Osteocyte (in vitro differentiated cells): ENCODE data around the gene PLXNB1. TPM values are rescaled to one million over a fixed set of nuclear protein-coding genes. Genes with fewer than 3 reads are reported as not detected.

ENCODE experiments used
- DNase-seq: peaks from one replicate; pipeline ENCODE4 v3.0.0; 2021; ENCODE audit warnings: mixed read lengths; ENCODE audit not compliant: unreplicated experiment; ENCODE audit errors: extremely low spot score
- H3K27ac Mint-ChIP-seq: one replicate; pipeline ENCODE4 v1.8.0; 2021; ENCODE audit warnings: mild to moderate bottlenecking, mixed read lengths; ENCODE audit not compliant: unreplicated experiment
- H3K27me3 Mint-ChIP-seq: one replicate; pipeline ENCODE4 v1.8.0; 2021; ENCODE audit warnings: mixed read lengths; ENCODE audit not compliant: unreplicated experiment
- H3K36me3 Mint-ChIP-seq: one replicate; pipeline ENCODE4 v1.8.0; 2021; ENCODE audit warnings: mixed read lengths; ENCODE audit not compliant: unreplicated experiment
- H3K4me1 Mint-ChIP-seq: one replicate; pipeline ENCODE4 v1.8.0; 2021; ENCODE audit warnings: mixed read lengths; ENCODE audit not compliant: unreplicated experiment
- H3K4me3 Mint-ChIP-seq: one replicate; pipeline ENCODE4 v1.8.0; 2021; ENCODE audit warnings: mild to moderate bottlenecking, moderate library complexity, mixed read lengths; ENCODE audit not compliant: unreplicated experiment
- H3K9me3 Mint-ChIP-seq: one replicate; pipeline ENCODE4 v1.8.0; 2021; ENCODE audit warnings: mixed read lengths; ENCODE audit not compliant: unreplicated experiment
- total RNA-seq: library from RNA; stranded (reverse); gene quantifications from 2 replicates; pipeline ENCODE4 v1.2.1, GENCODE V29; 2021
- TF ChIP-seq, protein P1 (sequence below): fragments of 200-600 bp; sonication (generic); IDR thresholded peaks from 2 replicates; pipeline ENCODE4 v1.5.0; 2021; ENCODE audit warnings: antibody characterized with exemption, mild to moderate bottlenecking, moderate library complexity

Gene PLXNB1
- total RNA-seq, 1 donor from 2014 or later, result 88.2 TPM

DNA sequence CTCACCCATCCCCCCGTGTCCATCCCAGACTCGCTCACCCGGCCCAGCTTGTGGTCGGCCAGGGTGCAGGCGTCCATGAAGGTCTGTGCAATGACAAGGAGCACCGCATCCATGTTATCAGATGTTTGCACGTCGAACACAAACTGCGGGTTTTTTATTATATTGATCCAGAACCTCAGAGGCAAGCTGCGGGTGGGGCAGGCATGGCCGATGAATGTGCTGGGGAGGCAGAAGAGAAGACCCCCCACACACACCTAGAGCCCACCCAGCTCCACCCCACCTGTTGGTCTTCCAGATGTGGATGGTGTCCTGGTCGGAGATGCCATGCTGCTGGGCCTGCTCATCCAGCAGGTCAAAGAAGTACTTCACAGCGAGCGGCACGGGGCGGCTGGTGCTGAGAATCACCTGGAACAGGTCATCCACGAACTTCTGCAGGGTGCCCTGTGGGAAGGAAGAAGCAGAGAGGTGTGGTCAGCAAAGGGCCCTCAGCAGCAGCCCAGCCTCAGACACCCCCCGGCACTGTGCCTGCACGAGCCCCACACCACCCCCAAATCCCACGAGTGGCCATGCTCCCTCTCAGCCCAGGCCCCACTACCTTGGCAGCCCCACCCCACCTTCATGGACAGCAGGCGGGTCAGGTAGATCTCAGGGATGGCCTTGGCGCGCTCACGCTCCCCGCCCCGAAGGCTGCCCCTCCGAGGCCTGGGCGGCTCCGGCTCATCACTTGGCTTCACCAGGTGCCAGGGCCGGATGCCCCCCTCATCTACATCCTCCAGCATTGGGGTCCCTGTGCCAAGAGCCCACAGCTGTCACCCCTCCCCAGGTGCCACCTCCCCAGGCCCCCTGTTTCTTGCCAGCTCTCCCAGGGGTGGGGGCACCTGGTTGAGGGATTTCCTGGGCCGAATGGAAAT, 20.3 kb downstream of the PLXNB1 start:
- Mint-ChIP-seq H3K9me3 (no peaks in the 10 kb centered on the region), H3K4me1 (no peaks in the 10 kb centered on the region), H3K36me3 (peaks cover 40% of the 10 kb centered on the region), H3K27me3 (no peaks in the 10 kb centered on the region), H3K27ac (no peak overlapping the region), H3K4me3 (no peak overlapping the region)
- peak; percentile 78 for DNase-seq
- TF ChIP-seq, protein P1, sequence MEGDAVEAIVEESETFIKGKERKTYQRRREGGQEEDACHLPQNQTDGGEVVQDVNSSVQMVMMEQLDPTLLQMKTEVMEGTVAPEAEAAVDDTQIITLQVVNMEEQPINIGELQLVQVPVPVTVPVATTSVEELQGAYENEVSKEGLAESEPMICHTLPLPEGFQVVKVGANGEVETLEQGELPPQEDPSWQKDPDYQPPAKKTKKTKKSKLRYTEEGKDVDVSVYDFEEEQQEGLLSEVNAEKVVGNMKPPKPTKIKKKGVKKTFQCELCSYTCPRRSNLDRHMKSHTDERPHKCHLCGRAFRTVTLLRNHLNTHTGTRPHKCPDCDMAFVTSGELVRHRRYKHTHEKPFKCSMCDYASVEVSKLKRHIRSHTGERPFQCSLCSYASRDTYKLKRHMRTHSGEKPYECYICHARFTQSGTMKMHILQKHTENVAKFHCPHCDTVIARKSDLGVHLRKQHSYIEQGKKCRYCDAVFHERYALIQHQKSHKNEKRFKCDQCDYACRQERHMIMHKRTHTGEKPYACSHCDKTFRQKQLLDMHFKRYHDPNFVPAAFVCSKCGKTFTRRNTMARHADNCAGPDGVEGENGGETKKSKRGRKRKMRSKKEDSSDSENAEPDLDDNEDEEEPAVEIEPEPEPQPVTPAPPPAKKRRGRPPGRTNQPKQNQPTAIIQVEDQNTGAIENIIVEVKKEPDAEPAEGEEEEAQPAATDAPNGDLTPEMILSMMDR, result no peak

DNA sequence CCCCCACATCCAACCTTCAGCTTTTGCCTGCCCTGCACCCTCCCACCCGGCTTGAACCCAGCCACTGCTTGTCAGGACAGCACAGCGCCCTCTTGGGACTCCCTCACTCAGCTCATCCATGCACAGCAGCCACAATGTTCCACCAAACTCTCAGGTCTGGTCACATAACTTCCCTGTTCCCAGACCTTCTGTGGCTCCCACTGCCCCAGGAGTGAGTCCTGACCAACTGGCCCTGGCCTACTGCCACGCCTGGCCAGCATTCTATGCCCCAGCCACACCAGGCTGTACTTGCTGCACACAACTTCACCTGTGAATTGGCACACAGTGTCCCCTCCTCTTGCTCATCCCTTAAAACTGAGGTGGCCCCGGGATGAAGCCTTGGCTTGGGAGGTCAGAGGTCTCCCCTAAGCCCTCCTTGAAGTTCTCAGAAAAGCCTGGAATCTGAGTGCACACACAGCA, 21.0 kb downstream of the PLXNB1 start:
- H3K9me3 Mint-ChIP-seq, result no peaks in the 10 kb centered on the region
- H3K4me1 Mint-ChIP-seq, result no peaks in the 10 kb centered on the region
- peak; percentile 59 for DNase-seq
- TF ChIP-seq, protein P1, result no peak
- H3K36me3 Mint-ChIP-seq, result peaks cover 43% of the 10 kb centered on the region
- H3K27me3 Mint-ChIP-seq, result no peaks in the 10 kb centered on the region
- no peak overlapping the region for H3K27ac Mint-ChIP-seq
- no peak overlapping the region for H3K4me3 Mint-ChIP-seq

DNA sequence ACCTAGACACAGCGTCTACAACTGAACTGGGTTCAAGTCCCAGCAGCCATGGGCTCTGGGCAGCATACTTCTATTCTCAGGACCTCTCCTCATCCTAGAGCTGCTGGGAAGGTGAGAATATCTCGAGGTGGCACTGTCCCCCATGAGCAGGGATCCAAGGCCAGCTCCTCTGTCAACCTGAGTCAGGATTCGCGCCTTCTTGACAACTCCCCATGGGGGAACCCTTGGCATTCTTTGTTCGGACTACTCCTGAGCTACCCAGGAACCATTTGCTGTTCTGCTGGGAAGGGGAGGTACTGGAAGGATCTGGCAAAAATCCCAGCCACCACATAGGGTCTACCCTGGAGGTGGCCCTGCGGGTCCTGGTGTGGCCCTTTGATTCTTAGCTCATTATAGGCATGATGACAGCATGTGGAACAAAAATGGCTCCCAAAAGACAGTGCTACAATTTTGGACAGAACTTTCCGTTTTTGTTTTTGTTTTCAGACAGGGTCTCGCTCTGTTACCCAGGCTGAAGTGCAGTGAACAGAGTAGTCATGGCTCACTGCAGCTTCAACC, 22.3 kb downstream of the PLXNB1 start:
- TF ChIP-seq, protein P1, result no peak
- Mint-ChIP-seq H3K27ac (no peak overlapping the region), H3K27me3 (no peaks in the 10 kb centered on the region), H3K36me3 (peaks cover 37% of the 10 kb centered on the region), H3K4me1 (peaks cover 8% of the 10 kb centered on the region), H3K9me3 (no peaks in the 10 kb centered on the region), H3K4me3 (no peak overlapping the region)
- DNase-seq, result peak; percentile 56

DNA sequence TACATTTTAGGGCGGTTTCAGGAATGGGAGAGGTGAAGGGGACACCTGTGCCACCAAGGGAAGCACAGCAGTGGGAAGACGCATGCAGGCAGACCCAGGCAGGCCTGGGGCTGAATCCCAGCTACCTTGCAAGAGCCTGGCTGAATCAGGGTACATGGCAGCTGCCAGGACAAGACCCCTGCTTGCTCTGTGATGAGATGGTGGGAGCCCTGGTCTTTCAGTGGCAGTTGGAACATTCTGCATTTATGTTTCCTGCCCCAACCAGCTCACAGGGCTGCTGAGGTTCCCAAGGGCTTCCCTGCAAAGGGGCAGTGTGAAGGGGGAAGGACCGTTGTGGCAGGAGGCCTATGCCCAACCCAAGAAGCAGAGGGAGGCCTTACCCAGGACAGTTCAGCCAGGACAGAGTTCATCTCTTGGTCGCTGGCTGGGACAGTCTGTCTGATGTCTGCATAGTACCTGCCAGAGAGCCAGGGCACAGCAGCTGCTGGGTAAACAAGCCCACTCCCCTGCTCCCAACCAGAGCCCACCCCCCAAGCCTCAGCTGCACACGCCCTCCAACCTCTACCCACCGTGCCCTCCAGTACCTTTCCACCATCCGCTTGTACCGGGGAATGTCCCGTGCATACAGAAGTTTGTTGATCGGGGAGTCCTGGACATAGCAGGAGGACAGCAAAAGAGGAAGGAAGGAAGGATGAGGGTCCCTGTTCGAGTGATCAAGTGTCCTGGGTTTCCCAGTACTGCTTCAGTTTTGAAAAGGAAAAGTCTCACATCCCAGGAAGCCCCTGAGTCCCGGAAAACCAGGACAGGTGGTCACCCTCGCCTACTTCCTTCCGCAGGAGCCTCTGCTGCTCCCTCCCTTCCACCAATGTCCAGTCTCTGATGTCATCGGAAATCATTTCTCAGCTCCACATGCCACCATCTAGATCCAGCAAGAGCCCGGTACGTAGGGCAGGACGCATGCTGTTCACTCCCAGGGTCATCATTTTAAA, 23.1 kb downstream of the PLXNB1 start:
- no peak for DNase-seq
- Mint-ChIP-seq H3K27me3 (no peaks in the 10 kb centered on the region), H3K27ac (no peak overlapping the region), H3K4me3 (no peak overlapping the region), H3K9me3 (no peaks in the 10 kb centered on the region), H3K4me1 (peaks cover 17% of the 10 kb centered on the region), H3K36me3 (peaks cover 37% of the 10 kb centered on the region)
- TF ChIP-seq, protein P1, result no peak
